Kasumi-1 (cell line): ENCODE results near the gene METTL2B.
A peak's percentile ranks its signal among the peaks of the same experiment; 100 is the strongest.
"Not testable (repeated sequence)": the region's sequence is repeated elsewhere in the genome, so short reads cannot be mapped to it uniquely, and the experiment has no call there.

ENCODE experiments used
- DNase-seq, 2 experiments: peaks; one replicate each; lab custom pipeline; 2025; lab: John Stamatoyannopoulos, UW

Gene METTL2B

GRCh38 chr7:128526062-128526466, 49.5 kb downstream of the METTL2B start:
- DNase-seq: peak in 1 of 2 experiments; percentile 12

GRCh38 chr7:128529191-128529590, 52.6 kb downstream of the METTL2B start:
- DNase-seq: not testable (repeated sequence)

GRCh38 chr7:128530121-128530854, 53.7 kb downstream of the METTL2B start:
- peak in 1 of 2 experiments; percentile 15 for DNase-seq

GRCh38 chr7:128530855-128531104, 54.2 kb downstream of the METTL2B start:
- no peak for DNase-seq

- DNase-seq: peak; percentile 72 to 76
Measured at GRCh38 chr7:128531105-128531954, 54.8 kb downstream of the METTL2B start.

- DNase-seq: peak in 1 of 2 experiments; percentile 18
Measured at GRCh38 chr7:128531955-128532478, 55.5 kb downstream of the METTL2B start.

- DNase-seq: not testable (repeated sequence)
Measured at GRCh38 chr7:128532956-128533355, 56.4 kb downstream of the METTL2B start.

- peak; percentile 8 to 52 for DNase-seq
Measured at GRCh38 chr7:128537410-128537809, 60.9 kb downstream of the METTL2B start.

GRCh38 chr7:128542530-128542929, 66.0 kb downstream of the METTL2B start:
- not testable (repeated sequence) for DNase-seq

- not testable (repeated sequence) for DNase-seq
Measured at GRCh38 chr7:128543300-128543699, 66.8 kb downstream of the METTL2B start.

GRCh38 chr7:128546319-128546851, 69.8 kb downstream of the METTL2B start:
- DNase-seq: not testable (repeated sequence)

GRCh38 chr7:128550920-128551319, 74.4 kb downstream of the METTL2B start:
- no peak for DNase-seq

GRCh38 chr7:128554394-128554793, 77.8 kb downstream of the METTL2B start:
- DNase-seq: not testable (repeated sequence)
